Right lobe of liver (tissue), 6 donors: Measurements from ENCODE around the gene SYMPK. TPM values are rescaled to one million over a fixed set of nuclear protein-coding genes. Genes with fewer than 3 reads are reported as not detected.

Source experiments
- ATAC-seq, 4 donors: fragments of 200-7000 bp; cut with Tn5 transposase; one replicate each; pipeline ENCODE4 v1.9.1; 2020; ENCODE audit warnings: mild to moderate bottlenecking in 4 of 4, moderate library complexity in 4 of 4
- DNase-seq, 3 donors: peaks; one replicate each; pipeline ENCODE4 v3.0.0-alpha.2; 2020
- H3K27ac ChIP-seq, 3 donors: fragments of 200-600 bp; one replicate each; pipeline ENCODE4 v1.8.0; 2022
- H3K27me3 ChIP-seq, 2 donors: fragments of 200-600 bp; one replicate each; pipeline ENCODE4 v1.8.0; 2022
- H3K36me3 ChIP-seq, 4 donors: fragments of 200-600 bp; sonication (generic) in 1 of 4; one replicate each; pipeline versions ENCODE4 v1.5.1 to v1.8.0; 2017 to 2022; ENCODE audit warnings: control low read depth in 1 of 4
- H3K4me1 ChIP-seq, 4 donors: fragments of 200-600 bp; sonication (generic) in 1 of 4; one replicate each; pipeline versions ENCODE4 v1.5.1 to v1.8.0; 2017 to 2022; ENCODE audit warnings: control low read depth in 1 of 4
- H3K4me3 ChIP-seq, 3 donors: fragments of 200-600 bp; one replicate each; pipeline ENCODE4 v1.8.0; 2022
- H3K9me3 ChIP-seq, 4 donors: fragments of 200-600 bp; sonication (generic) in 1 of 4; one replicate each; pipeline versions ENCODE4 v1.5.1 to v1.8.0; 2017 to 2022; ENCODE audit warnings: control low read depth in 1 of 4
- POLR2A ChIP-seq: fragments of 450-650 bp; IDR thresholded peaks from one replicate; pipeline ENCODE4 v1.6.1; 2017; ENCODE audit warnings: antibody characterized with exemption, mild to moderate bottlenecking
- WGBS: methylation state at CpG from one replicate; pipeline ENCODE4 v1.1.6; 2018; ENCODE audit warnings: low coverage, low lambda C conversion rate; ENCODE audit not compliant: insufficient coverage; ENCODE audit errors: missing lambda C conversion rate; 5-methylcytosine and 5-hydroxymethylcytosine counted together
- intact Hi-C, 2 donors: fragments of 100-400 bp; cut with DNase I; formaldehyde crosslinking; loops; one replicate each; pipeline versions ENCODE4 v1.11.2 to v1.14.1; 2022
- total RNA-seq, 6 experiments: library from RNA; depleted of rRNA in 2 of 6; stranded (reverse); fragments of >200 nt in 2 of 6; fragmentation: NEBNext Ultra II Directional in 3 of 6; extraction: Animal tissue kit (Norgen Biotek cat#: 25700) in 3 of 6; gene quantifications; one replicate each; pipeline versions ENCODE4 v1.1.0 to v1.2.4, GENCODE V29; 2016 to 2023
- TF ChIP-seq, protein P1 (sequence below), 4 donors: fragments of 200-600 bp in 3 of 4; fragments of 450-650 bp in 1 of 4; IDR thresholded peaks; one replicate each; pipeline versions ENCODE4 v1.5.1 to v1.8.0; 2016 to 2022; ENCODE audit warnings: antibody characterized with exemption in 4 of 4, mild to moderate bottlenecking in 2 of 4
- donor health status: DM: no; HTN: yes; CAD: no.
- donor health status: DM: no; HTN: no; CAD: no.
- donor health status: DM: no; HTN: no; CAD: no.
- donor health status: DM: no; HTN: yes; CAD: no.
- donor health status: DM: no; HTN: yes; CAD: no.

The SYMPK gene
- total RNA-seq, 6 experiments from 2014 or later = 31.1 to 50.1 (median 42.0) TPM

DNA sequence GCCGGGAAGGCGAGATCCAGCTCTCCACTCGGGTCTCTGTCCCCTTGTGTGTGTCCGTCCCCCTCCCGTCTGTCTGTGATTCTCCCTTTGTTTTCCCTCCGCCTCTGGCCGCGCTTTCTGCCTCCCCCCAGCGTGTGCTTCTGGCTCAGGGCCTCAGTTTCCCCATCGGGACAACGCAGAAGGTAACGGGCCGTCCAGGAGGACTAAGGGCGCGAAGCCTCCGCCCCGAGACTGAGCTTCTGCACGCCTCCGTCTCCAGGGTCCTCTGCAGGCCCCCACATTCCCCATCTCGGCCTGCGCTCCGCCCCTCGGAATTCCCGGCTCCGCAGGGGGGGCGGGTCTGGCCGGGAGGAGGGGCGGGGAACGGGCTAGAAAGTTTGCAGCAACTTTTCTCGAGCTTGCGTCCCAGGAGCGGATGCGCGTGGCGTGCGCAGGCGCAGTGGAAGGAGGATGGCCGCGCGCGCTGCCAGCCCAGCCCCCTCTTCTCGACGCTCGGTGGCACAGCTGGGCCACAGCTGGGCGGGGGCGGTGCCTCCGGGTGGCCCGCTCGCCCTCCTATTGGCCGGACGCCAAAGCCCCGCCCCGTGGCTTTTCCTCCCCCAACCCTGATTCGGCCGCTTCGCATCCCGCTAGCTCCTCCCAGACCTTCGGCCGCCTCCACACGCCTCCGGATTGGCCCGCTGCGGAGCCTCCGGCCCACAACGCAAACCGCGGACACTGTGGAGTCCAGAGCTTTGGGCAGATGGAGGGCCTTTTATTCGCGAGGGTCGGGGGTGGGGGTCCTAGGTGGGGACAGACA lies 93.8 kb downstream of the SYMPK start, which contains the start of gene SIX5:
SIX5 (minus strand) TSS at position 269 of the 799 bp plus-strand sequence. CDS start 408 bp downstream, outside the sequence.
- peak; percentile 99 for DNase-seq
- WGBS = under 1% methylated on average over 53 of the region's 70 CpGs
- peak; percentile 59 to 68 (median 68) for ATAC-seq
- no peaks in the 10 kb centered on the region for H3K36me3 ChIP-seq
- TF ChIP-seq, protein P1, sequence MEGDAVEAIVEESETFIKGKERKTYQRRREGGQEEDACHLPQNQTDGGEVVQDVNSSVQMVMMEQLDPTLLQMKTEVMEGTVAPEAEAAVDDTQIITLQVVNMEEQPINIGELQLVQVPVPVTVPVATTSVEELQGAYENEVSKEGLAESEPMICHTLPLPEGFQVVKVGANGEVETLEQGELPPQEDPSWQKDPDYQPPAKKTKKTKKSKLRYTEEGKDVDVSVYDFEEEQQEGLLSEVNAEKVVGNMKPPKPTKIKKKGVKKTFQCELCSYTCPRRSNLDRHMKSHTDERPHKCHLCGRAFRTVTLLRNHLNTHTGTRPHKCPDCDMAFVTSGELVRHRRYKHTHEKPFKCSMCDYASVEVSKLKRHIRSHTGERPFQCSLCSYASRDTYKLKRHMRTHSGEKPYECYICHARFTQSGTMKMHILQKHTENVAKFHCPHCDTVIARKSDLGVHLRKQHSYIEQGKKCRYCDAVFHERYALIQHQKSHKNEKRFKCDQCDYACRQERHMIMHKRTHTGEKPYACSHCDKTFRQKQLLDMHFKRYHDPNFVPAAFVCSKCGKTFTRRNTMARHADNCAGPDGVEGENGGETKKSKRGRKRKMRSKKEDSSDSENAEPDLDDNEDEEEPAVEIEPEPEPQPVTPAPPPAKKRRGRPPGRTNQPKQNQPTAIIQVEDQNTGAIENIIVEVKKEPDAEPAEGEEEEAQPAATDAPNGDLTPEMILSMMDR (IDR thresholded peaks at IDR 0.05) = no peak
- peak; percentile 78 for TF ChIP-seq POLR2A
- peak within 1 kb of the TSS; percentile 76 to 91 (median 80) for H3K4me3 ChIP-seq
- intact Hi-C loops = no loop called here
- no peaks in the 10 kb centered on the region for H3K27me3 ChIP-seq
- H3K27ac ChIP-seq = peak within 1 kb of the TSS; percentile 86 to 97 (median 93)
- peaks cover 0 to 20% (median 7%) of the 10 kb centered on the region in 4 donors for H3K4me1 ChIP-seq
- H3K9me3 ChIP-seq = no peaks in the 10 kb centered on the region

DNA sequence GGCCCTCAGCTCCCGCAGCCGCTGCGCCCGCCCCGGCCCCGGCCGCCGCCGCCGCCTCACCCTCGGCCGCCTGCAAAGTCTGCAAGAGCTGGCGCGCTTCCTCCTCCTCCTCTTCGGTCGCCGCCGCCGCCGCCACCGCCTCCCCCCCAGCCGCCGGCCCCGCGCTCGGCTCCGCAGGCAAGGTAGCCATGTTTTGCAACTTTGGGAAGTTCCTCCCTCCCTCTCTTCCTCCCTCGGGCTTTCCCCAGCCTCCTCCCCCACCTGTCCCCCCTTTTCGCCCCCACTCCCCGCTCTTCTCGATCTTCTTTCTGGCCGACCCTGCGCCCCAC lies 94.3 kb downstream of the SYMPK start:
- peak in 1 of 3 donors; percentile 60 for DNase-seq
- H3K27me3 ChIP-seq = no peaks in the 10 kb centered on the region
- WGBS = 3% methylated on average over 12 of the region's 33 CpGs
- no peaks in the 10 kb centered on the region for H3K9me3 ChIP-seq
- H3K4me1 ChIP-seq = peaks cover 0 to 20% (median 7%) of the 10 kb centered on the region in 4 donors
- peak overlapping the region; percentile 86 to 97 (median 92) for H3K27ac ChIP-seq
- H3K4me3 ChIP-seq = peak overlapping the region; percentile 76 to 91 (median 80)
- TF ChIP-seq, protein P1 (IDR thresholded peaks at IDR 0.05) = no peak
- no peak for TF ChIP-seq POLR2A
- no peak for ATAC-seq
- no peaks in the 10 kb centered on the region for H3K36me3 ChIP-seq
- intact Hi-C loops = no loop called here

DNA sequence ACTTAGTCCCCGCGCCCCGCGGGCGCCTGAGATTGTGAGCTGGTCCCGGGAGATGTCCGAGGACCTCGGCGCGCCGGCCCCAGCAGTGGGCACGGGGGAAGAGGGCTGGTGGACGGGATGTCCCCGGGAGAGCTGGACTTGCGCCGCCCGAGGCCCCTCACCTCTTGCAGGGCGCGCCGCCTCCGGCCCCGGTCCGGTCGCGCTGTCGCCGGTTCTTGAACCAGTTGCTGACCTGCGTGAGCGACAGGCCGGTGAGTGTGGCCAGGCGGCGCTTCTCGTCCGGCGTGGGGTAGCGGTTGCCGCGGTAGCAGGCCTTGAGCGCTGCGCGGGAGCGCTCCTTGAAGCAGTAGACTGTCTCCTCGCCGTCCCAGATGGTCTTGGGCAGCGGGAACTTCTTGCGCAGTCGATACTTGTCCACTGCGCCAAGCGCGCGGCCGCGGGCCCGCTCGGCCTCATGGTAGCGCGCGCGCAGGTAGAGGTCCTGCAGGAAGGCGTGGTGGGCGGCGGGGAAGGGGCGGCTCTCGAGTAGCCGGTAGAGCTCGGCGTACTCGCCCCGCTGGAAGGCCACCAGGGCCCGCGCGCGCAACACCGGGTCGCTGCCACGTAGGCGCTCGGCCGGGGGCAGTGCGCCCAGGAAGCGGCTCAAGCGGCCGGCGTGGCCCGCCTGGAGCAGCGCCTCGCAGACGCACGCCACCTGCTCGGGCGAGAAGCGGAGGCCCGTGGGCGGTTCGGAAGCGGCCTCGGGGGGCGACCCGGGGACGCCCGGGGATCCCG lies 94.9 kb downstream of the SYMPK start:
- Histone ChIP-seq H3K9me3 (no peaks in the 10 kb centered on the region), H3K4me1 (peaks cover 0 to 20% (median 7%) of the 10 kb centered on the region in 4 donors), H3K27me3 (no peaks in the 10 kb centered on the region), H3K4me3 (peak overlapping the region; percentile 76 to 91 (median 80)), H3K36me3 (no peaks in the 10 kb centered on the region), H3K27ac (peak overlapping the region; percentile 86 to 97 (median 92))
- ATAC-seq (peak in 3 of 4 donors; percentile 0 to 3 (median 3)), DNase-seq (peak; percentile 78 to 84 (median 78))
- TF ChIP-seq POLR2A = peak; percentile 64
- TF ChIP-seq, protein P1 (IDR thresholded peaks at IDR 0.05) = no peak
- WGBS = 17% methylated on average over 6 of the region's 102 CpGs
- intact Hi-C loops = no loop called here

DNA sequence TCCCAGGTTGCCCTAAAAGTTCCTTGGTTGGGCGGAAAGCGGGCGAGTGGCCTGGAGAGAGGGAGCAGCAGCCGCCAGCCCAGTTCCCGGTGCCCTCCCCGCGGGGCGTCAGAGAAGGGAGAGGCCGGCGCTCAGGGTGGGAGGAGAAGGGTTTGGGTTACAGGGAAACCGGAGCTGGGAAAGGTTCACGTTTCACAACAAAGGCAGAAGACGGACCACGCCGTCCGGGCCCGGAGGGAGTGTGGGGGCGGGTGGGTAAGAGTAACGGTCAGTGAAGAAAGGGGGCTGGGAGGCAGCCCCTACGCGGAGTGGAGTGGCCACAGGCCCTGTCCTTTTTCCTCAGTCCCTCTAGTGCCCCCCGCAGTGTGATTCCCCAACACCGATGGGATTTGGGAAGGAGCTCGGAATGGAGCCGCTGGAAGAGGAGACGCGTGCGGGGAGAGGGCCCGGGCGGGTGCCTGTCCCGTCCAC lies 95.5 kb downstream of the SYMPK start:
- peak overlapping the region; percentile 86 to 97 (median 92) for H3K27ac ChIP-seq
- DNase-seq = peak; percentile 75 to 79 (median 78)
- peak overlapping the region; percentile 76 to 91 (median 80) for H3K4me3 ChIP-seq
- peaks cover 0 to 20% (median 7%) of the 10 kb centered on the region in 4 donors for H3K4me1 ChIP-seq
- ATAC-seq = peak in 2 of 4 donors; percentile 0 to 1
- intact Hi-C loops = no loop called here
- TF ChIP-seq POLR2A = peak; percentile 56
- TF ChIP-seq, protein P1 (IDR thresholded peaks at IDR 0.05) = no peak
- no peaks in the 10 kb centered on the region for H3K27me3 ChIP-seq
- H3K36me3 ChIP-seq = no peaks in the 10 kb centered on the region
- WGBS = 29% methylated on average over 24 of the region's 31 CpGs
- no peaks in the 10 kb centered on the region for H3K9me3 ChIP-seq
